Brain pericyte (primary cell): ENCODE results near the gene KCNB1.
"Not testable (repeated sequence)": the region's sequence is repeated elsewhere in the genome, so short reads cannot be mapped to it uniquely, and the experiment has no call there.

ENCODE experiments used
- DNase-seq: peaks from one replicate; pipeline ENCODE4 v3.0.0-alpha.2; 2012; ENCODE audit warnings: low read depth, low spot score

The KCNB1 gene

GRCh38 chr20:49323622-49324238 is 158.7 kb downstream of the KCNB1 start:
- DNase-seq = no peak

GRCh38 chr20:49320460-49320859 is 162.0 kb downstream of the KCNB1 start:
- DNase-seq = no peak

- no peak for DNase-seq
These were observed 163.2 kb downstream of the KCNB1 start for GRCh38 chr20:49319208-49319809.

- DNase-seq = no peak
These were observed 163.8 kb downstream of the KCNB1 start for GRCh38 chr20:49318430-49319207.

- DNase-seq = no peak
These were observed 164.4 kb downstream of the KCNB1 start for GRCh38 chr20:49318091-49318429.

- DNase-seq = no peak
These were observed 165.8 kb downstream of the KCNB1 start for GRCh38 chr20:49316704-49317103.

GRCh38 chr20:49315580-49315979 is 166.9 kb downstream of the KCNB1 start:
- DNase-seq = no peak

GRCh38 chr20:49314052-49314451 is 168.4 kb downstream of the KCNB1 start:
- DNase-seq = not testable (repeated sequence)
